Activated CD4-positive, alpha-beta T cell treated with anti-CD3 and anti-CD28 coated beads for 4 hours (primary cell): ENCODE results near the gene TBCK.

ENCODE experiments used
- DNase-seq, 2 donors: peaks; one replicate each; pipeline ENCODE4 v3.0.0-alpha.2; 2020

The TBCK gene

DNA sequence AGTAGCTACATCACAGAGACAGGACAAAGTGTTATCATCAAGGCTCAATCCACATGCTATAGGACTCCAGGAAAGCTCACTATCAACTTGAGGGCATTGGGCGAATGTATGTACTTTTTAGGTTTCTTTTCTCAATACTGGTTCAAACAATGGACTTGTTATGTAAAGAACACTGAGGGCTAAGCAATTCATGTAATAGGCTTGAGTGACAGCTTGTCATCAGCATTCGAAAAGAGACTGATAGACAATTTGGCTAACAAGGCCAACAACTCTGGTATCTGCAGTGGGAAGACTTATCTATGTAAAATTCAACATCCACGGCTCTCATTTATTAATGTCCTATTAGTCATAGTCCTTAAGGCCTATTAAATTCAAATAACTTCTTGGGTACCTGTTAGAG, 279.7 kb downstream of the TBCK start:
- no peak for DNase-seq

DNA sequence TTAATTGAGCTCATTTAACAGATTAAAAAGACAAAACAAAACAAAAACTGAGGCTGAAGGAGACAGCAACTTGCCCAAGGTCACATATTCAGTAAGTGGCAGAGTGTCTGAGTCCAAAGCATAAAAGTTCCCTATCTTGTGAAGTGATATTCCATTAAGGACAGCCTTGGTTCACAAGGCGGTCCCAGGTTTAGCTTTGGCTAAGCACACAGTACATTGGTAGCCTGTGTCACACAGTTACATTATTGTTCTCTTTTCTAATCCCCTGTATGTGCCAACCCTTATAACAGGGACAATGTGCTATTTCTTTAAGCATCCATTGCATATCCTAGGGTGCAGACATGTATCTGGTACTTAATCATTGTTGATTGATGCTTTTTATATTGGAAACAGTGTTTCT, 280.8 kb downstream of the TBCK start:
- no peak for DNase-seq

GRCh38 chr4:106034751-106035150, 281.3 kb downstream of the TBCK start:
- DNase-seq: no peak

DNA sequence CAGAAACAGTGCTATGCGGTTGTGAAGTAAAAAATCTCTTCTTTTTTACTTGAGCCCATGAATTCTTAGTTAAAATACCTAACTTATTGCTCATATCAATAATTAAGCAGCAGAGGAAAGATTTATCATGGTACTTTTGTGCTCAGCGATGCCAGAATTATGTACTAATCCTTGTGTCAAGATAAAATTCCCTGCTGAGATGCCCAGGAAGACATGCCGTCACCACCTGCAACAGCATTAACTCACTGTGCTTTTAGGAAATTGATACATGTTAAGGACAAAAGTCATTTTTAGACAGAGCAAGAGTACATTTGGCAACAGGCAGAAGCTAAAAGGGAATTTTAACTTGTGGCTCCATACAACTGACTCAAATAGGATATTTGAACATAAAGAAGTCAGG, 281.8 kb downstream of the TBCK start:
- no peak for DNase-seq

DNA sequence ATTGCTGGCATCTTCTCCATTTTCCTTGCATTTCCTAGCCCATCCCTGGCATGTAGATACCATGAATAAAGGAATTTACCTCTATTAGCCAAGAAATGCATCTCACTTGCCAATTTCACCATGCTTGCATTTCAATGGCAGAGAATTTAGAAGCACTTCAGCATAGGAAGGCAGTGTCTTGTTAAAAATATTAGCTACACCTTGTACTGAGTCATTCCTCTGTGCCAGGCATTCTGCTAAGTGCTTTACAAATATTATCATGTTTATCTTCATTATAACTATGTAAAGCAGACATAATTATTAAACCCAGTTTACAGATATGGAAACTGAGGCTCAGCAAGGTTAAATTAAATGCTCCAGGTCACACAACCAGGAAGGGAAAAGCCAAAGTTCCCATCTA, 282.5 kb downstream of the TBCK start:
- no peak for DNase-seq

GRCh38 chr4:106032851-106033286, 283.1 kb downstream of the TBCK start:
- no peak for DNase-seq

GRCh38 chr4:106022454-106022853, 293.6 kb downstream of the TBCK start:
- DNase-seq: no peak

DNA sequence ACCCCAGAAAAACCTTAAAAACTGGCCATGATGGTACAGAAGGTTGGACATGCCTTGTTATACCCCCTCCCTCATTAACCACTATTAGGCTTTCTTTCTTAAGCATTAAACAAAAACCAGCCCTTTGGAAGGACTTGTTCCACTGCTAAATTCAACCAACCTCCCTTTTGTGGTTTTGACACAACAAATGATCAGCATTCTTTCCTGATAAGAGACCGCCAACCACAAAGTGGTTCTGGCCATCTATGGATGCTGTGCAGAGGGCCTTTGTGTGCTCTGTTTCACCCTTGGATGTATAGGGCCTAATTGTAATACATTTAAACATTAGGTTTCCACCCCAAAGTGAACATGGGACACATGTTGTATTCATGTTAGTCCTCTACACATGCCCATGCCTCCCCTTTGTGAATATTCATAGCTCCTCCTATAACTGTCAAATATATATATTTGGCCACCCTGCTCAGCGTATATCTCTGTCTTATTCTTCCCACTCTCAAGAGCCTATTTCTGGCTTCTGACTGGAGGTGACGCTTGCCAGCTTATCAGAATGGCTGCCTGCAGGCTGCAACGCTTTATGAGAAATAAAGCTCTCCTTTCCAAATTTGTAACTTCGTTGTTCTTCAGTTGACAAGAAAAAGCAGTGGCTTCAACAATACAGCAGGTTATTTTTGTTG, 294.1 kb downstream of the TBCK start:
- no peak for DNase-seq

- no peak for DNase-seq
These were observed 296.2 kb downstream of the TBCK start for GRCh38 chr4:106019771-106020170.

DNA sequence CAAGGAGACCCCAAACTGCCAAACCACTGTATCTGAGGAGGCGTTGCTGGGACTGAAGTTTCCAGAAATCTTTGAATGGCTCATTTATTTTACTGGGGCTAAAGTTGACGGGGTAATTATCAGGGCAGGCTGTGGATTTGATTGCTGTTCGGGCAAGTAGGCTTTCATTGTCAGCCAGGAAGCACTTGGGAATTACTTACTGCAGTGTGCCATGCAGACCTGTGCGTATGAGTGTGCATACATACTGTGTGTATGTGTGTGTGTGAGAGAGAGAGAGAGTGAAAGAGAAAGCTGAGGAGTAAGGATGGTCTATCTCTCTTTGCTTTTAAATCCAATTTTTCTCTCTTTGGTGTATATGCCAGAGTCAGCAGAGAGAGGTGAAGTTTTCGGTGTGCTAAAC, 298.0 kb downstream of the TBCK start:
- no peak for DNase-seq

- DNase-seq: no peak
These were observed 304.6 kb downstream of the TBCK start for GRCh38 chr4:106011387-106011786.

DNA sequence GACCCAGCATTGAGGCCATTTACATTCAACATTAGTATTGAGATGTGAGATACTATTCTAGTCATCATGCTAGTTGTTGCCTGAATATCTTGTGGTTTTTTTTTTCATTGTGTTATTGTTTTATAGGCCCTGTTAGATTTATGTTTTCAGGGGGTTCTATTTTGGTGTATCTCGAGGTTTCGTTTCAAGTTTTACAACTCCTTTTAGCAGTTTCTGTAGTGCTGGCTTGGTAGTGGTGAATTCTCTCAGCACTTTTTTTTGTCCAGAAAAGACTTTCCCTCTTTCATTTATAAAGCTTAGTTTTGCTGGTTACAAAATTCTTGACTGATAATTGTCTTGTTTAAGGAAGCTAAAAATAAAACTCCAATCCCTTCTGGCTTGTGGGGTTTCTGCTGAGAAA, 305.2 kb downstream of the TBCK start:
- no peak for DNase-seq

- DNase-seq: no peak
These were observed 313.0 kb downstream of the TBCK start for GRCh38 chr4:106002994-106003393.

DNA sequence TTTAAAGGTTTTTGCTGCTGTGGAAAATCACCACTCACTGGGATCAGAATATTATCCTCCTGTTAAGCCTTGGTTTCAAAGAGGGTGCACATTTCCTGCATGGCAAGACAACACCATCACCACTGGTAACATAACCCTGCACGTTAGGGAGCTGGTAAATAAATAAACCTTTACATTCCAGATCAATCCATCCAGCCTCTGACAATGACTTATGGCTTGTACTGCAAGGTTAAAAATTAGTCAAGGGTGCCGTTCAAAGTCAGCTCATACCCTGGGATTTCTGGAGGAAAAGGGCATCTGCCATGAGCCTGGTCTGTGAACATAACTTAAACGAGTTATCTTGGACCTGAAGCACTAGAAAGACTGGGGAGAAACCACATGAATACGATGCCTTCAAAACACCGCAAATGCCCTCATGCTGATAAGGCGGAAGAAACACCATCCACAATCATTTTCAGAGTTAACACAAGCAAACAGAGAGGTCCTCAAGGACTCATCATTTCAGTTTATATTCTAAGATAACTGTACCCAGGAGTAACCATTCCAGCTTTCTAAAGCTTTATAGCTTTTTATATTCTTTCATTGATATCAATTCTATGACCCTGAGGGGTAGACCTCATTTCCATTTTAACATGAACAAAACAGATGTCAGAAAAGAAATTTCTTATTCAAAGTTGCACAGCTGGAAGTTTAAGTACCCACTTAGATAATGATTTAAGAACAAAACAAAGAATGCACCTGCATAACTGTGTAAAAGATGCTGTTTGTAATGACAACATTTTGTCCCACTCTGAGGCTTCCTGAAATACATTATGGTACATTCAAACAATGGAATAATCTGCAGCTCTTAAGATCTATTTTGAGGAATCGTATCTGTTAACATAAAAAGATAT, 317.6 kb downstream of the TBCK start:
- no peak for DNase-seq

- no peak for DNase-seq
These were observed 319.2 kb downstream of the TBCK start for GRCh38 chr4:105996845-105997244.

DNA sequence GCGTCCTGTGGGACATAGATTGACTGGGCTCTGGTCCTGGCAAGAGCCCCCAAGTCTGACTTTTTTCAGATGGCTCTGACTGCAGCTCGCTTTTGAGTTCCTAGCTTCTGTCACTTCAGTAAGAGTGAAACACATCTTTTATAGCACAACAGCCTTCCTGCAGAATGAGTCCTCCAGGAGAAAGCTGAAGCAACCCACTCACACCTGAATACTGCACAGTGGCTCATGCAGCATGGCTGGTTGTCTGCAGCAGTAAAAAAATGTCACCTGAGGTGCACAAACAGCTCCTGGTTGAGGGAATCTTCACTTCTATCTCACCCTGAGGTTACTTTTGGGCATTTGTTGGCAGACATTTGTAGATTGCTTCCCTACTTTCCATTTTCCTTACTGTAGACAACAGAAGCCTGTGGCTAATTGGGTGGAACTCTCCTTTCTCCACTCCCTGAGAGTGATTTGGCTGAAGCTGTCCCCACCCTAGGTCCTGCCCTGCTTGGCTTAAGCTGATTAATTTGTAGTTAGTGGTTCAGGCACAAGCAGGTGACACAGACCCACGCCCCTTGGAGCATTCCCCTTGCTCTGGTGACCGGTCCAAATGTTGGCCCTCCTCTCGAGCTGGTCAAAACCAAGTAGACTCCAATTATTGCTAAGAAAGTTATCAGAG, 321.0 kb downstream of the TBCK start:
- no peak for DNase-seq

DNA sequence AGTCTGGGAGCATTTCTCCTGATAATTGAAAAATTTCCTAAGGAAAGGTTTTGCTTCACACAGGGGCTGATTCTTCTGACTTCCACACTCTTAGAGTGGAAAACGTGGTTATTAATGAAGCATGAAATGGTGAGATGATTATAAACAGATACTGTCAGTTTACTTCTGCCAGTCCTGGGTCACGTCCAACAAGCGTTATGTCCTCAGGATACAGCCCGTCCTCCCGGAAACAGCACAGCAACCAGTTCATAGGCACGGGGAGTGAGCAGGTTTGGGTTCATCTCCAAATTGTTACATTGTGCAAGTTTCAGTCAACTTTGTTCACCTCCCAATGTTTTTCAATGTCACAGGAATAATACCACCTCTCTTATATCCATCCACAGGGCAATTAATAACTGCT, 321.9 kb downstream of the TBCK start:
- DNase-seq: no peak

DNA sequence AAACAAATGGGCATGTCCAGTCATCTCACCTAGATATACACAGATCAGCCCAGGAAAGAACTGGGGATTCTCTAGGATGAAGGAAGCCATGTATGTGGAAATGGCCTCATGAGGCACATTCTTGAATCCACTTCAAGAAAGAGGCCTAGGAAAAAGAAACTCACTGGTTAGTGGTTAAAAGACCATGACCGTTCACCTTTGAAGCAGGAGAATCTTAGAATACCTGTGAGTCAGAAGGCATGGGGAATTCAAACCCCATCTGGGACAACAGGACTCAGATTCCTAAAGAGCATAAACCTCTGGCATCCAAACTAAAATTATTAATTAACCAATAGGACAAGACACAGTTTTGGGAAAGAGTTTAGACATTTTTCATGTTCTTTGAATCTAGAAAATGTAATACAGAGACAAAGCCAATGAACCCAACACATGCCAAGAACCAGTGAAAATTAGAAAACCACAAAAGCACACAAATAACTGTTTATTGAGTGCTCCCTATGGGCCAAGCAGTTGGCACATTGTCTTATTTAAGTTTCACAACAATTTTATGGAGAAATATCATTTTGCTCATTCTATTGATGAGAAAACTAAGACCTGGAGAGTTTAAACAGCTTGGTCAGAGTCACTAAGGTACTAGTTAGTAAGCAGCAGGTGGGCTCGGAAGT, 323.2 kb downstream of the TBCK start:
- DNase-seq: no peak

- DNase-seq: no peak
These were observed 324.3 kb downstream of the TBCK start for GRCh38 chr4:105991726-105992125.
